ENCODE results near the gene GP2. TPM values are rescaled to one million over a fixed set of nuclear protein-coding genes. Genes with fewer than 3 reads are reported as not detected.

GP2 gene
- total RNA-seq, 1 donor: not detected

Other genes starting within 250 kb of the GP2 start
- gene UMOD, start 25.2 kb upstream of the GP2 start, total RNA-seq: not detected
- not detected for gene PDILT, start 77.2 kb upstream of the GP2 start, total RNA-seq
- not detected for gene ACSM5, start 82.0 kb upstream of the GP2 start, total RNA-seq
- gene ACSM2A, start 124.0 kb upstream of the GP2 start, total RNA-seq: not detected
- gene ACSM2B, start 248.9 kb upstream of the GP2 start, total RNA-seq: not detected